Peyer's patch (tissue), 4 donors: Measurements from ENCODE around the gene ATP1B1.

Experiments used
- CTCF ChIP-seq, 6 experiments: fragments of 450-650 bp in 4 of 6; fragments of 200-600 bp in 2 of 6; sonication (generic) in 1 of 6; IDR thresholded peaks; one replicate each; pipeline ENCODE4 v1.5.1; 2017 to 2019; ENCODE audit warnings: antibody characterized with exemption in 6 of 6, mild to moderate bottlenecking in 3 of 6, moderate library complexity in 1 of 6
- POLR2A ChIP-seq, 2 donors: fragments of 450-650 bp; IDR thresholded peaks; one replicate each; pipeline ENCODE4 v1.5.1; 2017; ENCODE audit warnings: antibody characterized with exemption in 2 of 2, mild to moderate bottlenecking in 2 of 2, moderate library complexity in 2 of 2

- no peak for TF ChIP-seq CTCF (IDR thresholded peaks at IDR 0.05)
- no peak for TF ChIP-seq POLR2A (IDR thresholded peaks at IDR 0.05)
Observed at GRCh38 chr1:169094897-169095569, 11.5 kb upstream of the ATP1B1 start.
